Kidney epithelial cell (primary cell): ENCODE data around the gene MYPOP. TPM values are rescaled to one million over a fixed set of nuclear protein-coding genes. Genes with fewer than 3 reads are reported as not detected.

Experiments used
- DNase-seq: peaks from one replicate; pipeline ENCODE4 v3.0.0-alpha.2; 2010; ENCODE audit warnings: low read depth
- H3K27me3 ChIP-seq: 2 replicates; pipeline ENCODE4 v1.6.0; 2011; ENCODE audit warnings: low read length; ENCODE audit not compliant: control insufficient read depth, insufficient read depth
- H3K36me3 ChIP-seq: 2 replicates; pipeline ENCODE4 v1.5.1; 2011; ENCODE audit warnings: low read length; ENCODE audit not compliant: control insufficient read depth, insufficient read depth
- H3K4me3 ChIP-seq: 2 replicates; pipeline ENCODE4 v1.5.1; 2011; ENCODE audit warnings: low read depth, mild to moderate bottlenecking, control low read depth, low read length
- CTCF ChIP-seq: IDR thresholded peaks from 2 replicates; pipeline ENCODE4 v1.5.1; 2011; ENCODE audit warnings: mild to moderate bottlenecking, moderate library complexity, low read length, control low read depth, inconsistent platforms; ENCODE audit not compliant: insufficient read depth, poor library complexity, severe bottlenecking
- total RNA-seq: library from RNA; depleted of rRNA; stranded (reverse); fragments of >200 nt; gene quantifications from 2 replicates; pipeline ENCODE4 v1.2.3, GENCODE V29; 2015

MYPOP gene
- total RNA-seq, 1 donor from 2014 or later, result 3.0 TPM

DNA sequence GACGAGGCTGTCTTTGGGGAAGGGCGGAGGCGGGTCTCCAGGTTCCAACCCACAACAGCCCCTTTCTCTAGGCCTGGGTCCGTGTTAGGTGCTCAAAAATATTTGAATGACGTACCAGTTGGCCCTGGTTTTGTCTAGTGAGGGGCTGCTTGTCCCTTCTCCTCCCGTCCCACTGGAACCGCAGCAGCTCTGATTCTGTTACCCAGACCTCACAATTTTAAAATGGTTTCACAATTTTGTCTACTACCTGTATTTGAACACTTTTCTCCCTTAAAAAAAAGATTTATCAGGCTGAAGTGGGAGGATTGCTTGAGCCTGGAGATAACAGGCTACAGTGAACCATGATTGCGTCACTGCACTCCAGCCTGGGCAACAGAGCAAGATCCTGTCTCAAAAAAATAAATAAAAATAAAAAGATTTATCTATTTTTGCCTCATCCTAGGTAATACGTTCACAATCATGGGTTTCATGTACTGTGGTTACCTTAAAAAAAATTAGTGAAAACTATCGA, 15.2 kb downstream of the MYPOP start:
- Histone ChIP-seq H3K27me3 (no peaks in the 10 kb centered on the region), H3K4me3 (peak overlapping the region; percentile 81), H3K36me3 (peaks cover 1% of the 10 kb centered on the region)
- TF ChIP-seq CTCF, result no peak
- DNase-seq, result no peak

GRCh38 chr19:45886427-45887199, 15.8 kb downstream of the MYPOP start:
- H3K27me3 ChIP-seq, result no peaks in the 10 kb centered on the region
- H3K4me3 ChIP-seq, result peak overlapping the region; percentile 81
- peaks cover 1% of the 10 kb centered on the region for H3K36me3 ChIP-seq
- peak; percentile 69 for DNase-seq
- no peak for TF ChIP-seq CTCF

DNA sequence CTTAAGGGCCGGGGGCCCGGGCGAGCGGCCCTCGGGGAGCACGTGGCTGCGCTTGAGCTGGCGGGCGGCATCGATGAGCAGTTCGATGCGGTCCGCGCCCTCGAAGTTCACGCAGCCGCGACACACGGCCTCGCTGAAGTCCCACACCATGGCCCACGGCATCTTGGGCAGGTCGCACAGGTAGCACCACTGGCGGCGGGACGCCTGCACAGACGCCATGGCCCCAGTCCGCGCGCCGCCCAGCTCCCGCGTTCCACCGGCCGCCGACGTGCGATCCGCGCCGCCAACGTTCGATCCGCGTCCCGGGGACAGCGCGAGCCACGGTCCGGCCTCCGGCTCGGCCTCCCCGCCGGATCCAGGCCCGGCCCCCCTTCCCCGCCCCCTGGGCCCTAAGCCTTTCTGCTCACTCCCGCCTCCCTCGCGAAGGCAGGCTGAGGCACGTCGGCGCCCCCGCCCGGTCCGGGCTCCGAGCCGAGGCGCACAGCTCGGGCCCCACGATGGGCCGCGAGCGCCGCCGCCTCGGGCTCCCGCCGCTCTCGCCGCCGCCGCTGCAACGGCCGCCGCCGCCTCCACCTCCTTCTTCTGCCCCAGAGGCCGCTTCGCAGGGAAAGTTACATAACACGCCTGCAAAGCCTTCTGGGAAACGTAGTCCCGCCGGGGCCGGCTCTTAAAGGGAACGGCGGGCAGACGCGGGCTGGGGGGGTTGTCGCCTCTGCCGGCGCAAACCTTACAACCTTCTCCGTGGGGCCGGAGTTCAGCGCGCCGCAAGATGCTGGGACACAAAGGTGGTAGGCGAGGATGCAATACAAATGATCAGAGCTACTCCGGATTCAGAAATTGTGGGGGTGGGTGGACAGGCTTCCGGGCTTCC, 16.6 kb downstream of the MYPOP start, which contains the start of gene IRF2BP1:
TSS of gene IRF2BP1 (minus strand) at position 586 of the 871 bp plus-strand sequence. CDS start at position 219, 367 bp downstream.
- peaks cover 1% of the 10 kb centered on the region for H3K36me3 ChIP-seq
- H3K4me3 ChIP-seq, result peak within 1 kb of the TSS; percentile 81
- peak; percentile 80 for DNase-seq
- TF ChIP-seq CTCF, result no peak
- H3K27me3 ChIP-seq, result no peaks in the 10 kb centered on the region

- TF ChIP-seq CTCF, result no peak
- peaks cover 1% of the 10 kb centered on the region for H3K36me3 ChIP-seq
- DNase-seq, result no peak
- H3K4me3 ChIP-seq, result peak overlapping the region; percentile 81
- no peaks in the 10 kb centered on the region for H3K27me3 ChIP-seq
Measured at GRCh38 chr19:45884682-45885555, 17.5 kb downstream of the MYPOP start.

GRCh38 chr19:45883881-45884681, 18.3 kb downstream of the MYPOP start:
- H3K36me3 ChIP-seq, result peaks cover 1% of the 10 kb centered on the region
- no peaks in the 10 kb centered on the region for H3K27me3 ChIP-seq
- DNase-seq, result no peak
- H3K4me3 ChIP-seq, result no peak overlapping the region
- TF ChIP-seq CTCF, result no peak
